Panc1 (cell line): ENCODE measurements around the gene FLYWCH1.

Source experiments
- TF ChIP-seq, protein P1 (sequence below), 2 experiments: IDR thresholded peaks; 2 replicates each; pipeline ENCODE4 v1.6.1; 2011 to 2012; ENCODE audit warnings: low read depth in 2 of 2, control low read depth in 1 of 2, low read length in 1 of 2, mild to moderate bottlenecking in 1 of 2, moderate library complexity in 1 of 2; ENCODE audit not compliant: insufficient read depth in 1 of 2
- TF ChIP-seq, protein P2 (sequence below): fragments of 450-650 bp; IDR thresholded peaks from 2 replicates; pipeline ENCODE4 v1.5.1; 2017; ENCODE audit warnings: mild to moderate bottlenecking

DNA sequence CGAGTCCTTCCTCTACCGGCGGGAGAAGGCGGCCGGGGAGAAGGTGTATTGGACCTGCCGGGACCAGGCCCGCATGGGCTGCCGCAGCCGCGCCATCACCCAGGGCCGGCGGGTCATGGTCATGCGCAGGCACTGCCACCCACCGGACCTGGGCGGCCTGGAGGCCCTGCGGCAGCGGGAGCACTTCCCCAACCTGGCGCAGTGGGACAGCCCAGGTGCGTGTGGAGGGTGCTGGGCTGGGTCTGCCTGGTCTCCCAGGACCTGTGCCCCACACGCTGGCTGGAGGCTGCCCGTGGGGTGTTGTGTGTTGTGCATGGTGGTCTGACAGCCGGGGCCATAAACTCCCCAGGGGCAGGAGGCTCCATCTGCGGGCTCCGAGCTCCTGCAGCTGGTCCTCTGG lies 25.4 kb downstream of the FLYWCH1 start:
- TF ChIP-seq, protein P1, sequence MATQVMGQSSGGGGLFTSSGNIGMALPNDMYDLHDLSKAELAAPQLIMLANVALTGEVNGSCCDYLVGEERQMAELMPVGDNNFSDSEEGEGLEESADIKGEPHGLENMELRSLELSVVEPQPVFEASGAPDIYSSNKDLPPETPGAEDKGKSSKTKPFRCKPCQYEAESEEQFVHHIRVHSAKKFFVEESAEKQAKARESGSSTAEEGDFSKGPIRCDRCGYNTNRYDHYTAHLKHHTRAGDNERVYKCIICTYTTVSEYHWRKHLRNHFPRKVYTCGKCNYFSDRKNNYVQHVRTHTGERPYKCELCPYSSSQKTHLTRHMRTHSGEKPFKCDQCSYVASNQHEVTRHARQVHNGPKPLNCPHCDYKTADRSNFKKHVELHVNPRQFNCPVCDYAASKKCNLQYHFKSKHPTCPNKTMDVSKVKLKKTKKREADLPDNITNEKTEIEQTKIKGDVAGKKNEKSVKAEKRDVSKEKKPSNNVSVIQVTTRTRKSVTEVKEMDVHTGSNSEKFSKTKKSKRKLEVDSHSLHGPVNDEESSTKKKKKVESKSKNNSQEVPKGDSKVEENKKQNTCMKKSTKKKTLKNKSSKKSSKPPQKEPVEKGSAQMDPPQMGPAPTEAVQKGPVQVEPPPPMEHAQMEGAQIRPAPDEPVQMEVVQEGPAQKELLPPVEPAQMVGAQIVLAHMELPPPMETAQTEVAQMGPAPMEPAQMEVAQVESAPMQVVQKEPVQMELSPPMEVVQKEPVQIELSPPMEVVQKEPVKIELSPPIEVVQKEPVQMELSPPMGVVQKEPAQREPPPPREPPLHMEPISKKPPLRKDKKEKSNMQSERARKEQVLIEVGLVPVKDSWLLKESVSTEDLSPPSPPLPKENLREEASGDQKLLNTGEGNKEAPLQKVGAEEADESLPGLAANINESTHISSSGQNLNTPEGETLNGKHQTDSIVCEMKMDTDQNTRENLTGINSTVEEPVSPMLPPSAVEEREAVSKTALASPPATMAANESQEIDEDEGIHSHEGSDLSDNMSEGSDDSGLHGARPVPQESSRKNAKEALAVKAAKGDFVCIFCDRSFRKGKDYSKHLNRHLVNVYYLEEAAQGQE (IDR thresholded peaks at IDR 0.05; ENCODE audit: insufficient read depth in 1 of 2, low read depth in 2 of 2, low read length in 1 of 2) = no peak
- TF ChIP-seq, protein P2, sequence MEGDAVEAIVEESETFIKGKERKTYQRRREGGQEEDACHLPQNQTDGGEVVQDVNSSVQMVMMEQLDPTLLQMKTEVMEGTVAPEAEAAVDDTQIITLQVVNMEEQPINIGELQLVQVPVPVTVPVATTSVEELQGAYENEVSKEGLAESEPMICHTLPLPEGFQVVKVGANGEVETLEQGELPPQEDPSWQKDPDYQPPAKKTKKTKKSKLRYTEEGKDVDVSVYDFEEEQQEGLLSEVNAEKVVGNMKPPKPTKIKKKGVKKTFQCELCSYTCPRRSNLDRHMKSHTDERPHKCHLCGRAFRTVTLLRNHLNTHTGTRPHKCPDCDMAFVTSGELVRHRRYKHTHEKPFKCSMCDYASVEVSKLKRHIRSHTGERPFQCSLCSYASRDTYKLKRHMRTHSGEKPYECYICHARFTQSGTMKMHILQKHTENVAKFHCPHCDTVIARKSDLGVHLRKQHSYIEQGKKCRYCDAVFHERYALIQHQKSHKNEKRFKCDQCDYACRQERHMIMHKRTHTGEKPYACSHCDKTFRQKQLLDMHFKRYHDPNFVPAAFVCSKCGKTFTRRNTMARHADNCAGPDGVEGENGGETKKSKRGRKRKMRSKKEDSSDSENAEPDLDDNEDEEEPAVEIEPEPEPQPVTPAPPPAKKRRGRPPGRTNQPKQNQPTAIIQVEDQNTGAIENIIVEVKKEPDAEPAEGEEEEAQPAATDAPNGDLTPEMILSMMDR = no peak
